Left renal pelvis (tissue), 4 donors: ENCODE data around the gene DCTD. TPM values are rescaled to one million over a fixed set of nuclear protein-coding genes. Genes with fewer than 3 reads are reported as not detected.

Source experiments
- DNase-seq, 4 donors: peaks; one replicate each; pipeline ENCODE4 v3.0.0-alpha.2; 2013; ENCODE audit warnings: low read depth in 4 of 4, low spot score in 3 of 4
- polyA plus RNA-seq, 4 donors: library from polyadenylated mRNA; unstranded; fragments of 120-200 nt; gene quantifications; one replicate each; pipeline ENCODE4 v1.2.1, GENCODE V29; 2013; ENCODE audit not compliant: insufficient read length in 4 of 4

Gene DCTD
- polyA plus RNA-seq, 4 donors, result 100 to 131 (median 113) TPM

DNA sequence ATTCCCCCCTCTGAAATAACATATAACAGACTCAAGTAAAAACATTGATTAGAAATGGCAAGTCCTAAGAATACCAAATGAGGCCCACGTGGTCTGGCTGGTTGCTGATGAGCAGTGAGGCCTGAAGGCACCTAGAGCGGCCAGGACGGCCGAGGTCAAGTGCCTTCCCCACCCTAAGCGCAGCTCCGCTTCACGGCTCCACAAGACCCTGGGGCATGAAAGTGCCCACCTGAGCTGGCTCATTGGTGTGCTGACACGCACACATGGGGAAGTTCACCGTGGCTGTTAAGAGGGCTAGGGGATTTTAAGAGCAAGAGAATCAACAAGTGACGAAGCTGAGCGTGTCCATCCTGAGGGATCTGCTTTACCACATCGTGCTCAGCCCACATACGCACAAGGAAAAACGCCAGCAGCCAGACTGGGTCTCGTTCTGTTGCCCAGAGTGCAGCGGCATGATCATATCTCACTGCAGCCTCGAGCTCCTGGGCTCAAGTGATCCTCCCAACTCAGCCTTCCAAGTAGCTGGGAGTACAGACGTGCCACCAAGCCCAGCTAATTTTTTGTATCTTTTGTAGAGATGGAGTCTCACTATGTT is 22.4 kb downstream of the DCTD start:
- no peak for DNase-seq

DNA sequence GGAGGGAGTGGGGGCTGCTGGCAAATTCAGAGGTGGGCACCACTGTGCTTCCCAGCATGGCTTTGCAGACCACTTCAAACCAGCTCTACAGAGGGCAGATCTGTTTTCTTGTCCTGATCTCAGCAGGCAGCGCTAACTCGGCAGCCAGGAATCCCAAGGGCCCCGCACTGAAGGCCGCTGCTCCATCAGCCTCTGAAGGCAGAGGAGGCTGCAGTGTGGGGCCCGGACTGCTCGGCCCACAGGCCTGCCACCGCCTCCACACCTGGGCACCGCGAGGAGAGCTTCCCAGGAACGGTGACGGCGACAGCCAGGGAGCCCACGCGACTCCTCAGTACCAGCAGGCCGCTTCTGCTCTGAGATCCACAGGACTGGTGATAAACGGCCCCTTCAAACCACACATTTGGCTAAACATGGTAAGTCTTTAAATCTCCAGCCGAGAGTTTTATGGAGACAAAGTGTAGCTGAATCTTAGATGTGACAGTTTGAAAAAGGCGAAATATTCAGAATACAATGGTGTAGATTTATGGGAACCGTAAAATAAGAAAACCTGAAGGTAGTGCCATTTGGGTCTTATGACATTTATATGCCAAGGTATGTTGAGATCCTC is 23.6 kb downstream of the DCTD start:
- no peak for DNase-seq

DNA sequence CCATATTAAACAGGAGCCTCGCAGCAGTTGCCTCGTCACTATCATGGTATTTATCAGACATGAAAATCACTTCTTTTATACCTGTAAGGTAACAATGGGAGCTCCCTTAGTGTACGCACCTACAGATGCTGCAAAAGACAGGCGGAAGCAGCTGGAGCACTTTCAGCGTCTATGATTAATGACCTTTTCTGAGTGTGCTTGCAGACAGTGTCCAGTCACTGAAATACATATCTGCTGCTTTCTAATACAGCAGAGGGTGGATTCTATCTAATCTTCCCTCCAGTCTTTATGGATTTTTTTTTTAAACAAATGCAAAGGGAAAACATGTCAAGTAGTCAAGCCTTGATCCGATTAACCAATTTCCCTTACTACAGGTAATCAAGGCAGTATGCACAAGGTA is 24.1 kb downstream of the DCTD start:
- DNase-seq, result no peak

DNA sequence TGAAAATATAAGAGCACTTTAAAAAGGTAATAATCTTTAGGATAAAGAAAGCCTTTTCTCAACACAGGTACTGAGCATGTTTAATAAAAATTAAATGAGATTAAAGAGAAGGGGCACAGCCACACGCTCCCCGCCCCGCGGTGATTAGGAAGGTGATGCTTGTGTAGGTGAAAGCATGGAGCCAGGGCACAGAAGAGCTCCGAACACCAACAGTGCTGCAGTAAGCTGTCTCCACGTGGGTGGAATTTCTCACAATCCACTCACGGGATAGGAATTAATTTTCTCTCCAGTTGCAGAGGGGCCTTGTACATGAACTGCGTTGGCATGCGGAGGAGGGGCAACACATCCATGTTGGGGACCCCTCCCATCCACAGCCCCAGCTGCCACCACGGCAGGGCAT is 27.0 kb downstream of the DCTD start:
- DNase-seq, result no peak

DNA sequence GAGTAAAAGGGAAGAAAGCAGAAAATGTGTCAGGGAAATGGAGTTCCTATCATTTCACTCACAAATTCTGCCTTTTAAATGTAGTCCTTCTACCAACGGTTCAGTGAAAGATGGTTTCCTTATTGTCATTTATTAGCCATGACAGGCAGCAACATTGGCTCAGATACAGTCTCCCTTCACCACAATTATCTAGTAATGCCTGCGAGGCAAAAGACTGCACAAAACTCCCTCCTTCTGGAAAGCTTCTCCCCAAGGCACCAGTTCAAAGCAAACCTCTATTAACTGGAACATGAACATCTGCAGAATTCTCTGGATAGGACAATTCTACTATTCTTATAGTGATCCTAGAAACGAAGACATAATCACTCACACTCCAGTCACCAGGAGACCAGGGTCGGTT is 28.3 kb downstream of the DCTD start:
- DNase-seq, result no peak

DNA sequence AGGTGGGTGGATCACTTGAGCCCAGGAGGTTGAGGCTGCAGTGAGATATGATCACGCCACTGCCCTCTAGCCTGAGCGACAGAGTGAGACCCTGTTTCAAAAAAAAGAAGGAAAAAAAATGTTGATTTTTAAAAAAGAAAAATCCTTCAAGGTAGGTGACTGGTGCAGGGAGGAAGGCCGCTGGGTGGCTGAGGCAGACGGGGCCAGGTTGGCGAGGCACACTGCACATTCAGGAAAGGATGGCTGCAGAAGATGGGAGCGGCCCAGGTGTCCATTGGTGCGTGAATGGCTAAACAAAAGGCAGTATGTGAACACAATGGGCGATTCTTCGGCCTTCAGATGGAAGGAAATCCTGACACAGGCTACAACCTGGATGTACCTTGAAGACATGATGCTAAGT is 30.4 kb downstream of the DCTD start:
- DNase-seq, result no peak

DNA sequence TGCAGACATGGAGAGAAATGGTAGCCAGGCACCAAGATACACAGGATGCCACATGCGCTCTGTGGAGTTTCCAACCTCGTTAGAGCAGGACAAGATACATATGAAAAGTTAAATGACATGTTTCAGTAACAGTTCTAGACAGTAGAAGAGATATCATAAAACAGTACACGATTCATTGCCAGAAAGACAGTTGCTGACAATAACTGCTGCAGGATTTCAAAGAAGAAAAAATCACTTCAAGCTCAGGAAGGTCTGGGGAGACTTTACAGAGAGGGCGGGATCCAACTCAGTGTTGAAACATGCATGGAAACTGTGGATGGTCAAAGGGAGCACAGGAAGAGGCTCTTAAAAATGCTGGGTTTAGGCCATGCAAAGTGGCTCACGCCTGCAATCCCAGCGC is 31.0 kb downstream of the DCTD start:
- no peak for DNase-seq

DNA sequence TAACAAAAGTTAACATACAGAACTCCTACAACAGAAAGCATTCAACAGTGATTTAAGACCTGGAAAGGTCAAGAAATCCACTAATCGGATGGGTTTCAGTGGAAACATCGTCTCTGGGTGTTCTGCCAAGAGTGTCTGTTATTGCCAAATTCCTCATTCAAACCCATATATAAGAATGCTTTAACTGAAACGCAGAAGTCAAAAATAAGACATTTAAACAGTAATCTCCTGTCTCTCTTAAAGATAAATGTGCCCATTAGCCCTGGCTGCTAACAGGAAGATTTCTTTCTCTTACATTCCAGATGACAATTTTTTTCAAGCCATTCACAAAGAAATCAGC is 31.5 kb downstream of the DCTD start:
- no peak for DNase-seq

DNA sequence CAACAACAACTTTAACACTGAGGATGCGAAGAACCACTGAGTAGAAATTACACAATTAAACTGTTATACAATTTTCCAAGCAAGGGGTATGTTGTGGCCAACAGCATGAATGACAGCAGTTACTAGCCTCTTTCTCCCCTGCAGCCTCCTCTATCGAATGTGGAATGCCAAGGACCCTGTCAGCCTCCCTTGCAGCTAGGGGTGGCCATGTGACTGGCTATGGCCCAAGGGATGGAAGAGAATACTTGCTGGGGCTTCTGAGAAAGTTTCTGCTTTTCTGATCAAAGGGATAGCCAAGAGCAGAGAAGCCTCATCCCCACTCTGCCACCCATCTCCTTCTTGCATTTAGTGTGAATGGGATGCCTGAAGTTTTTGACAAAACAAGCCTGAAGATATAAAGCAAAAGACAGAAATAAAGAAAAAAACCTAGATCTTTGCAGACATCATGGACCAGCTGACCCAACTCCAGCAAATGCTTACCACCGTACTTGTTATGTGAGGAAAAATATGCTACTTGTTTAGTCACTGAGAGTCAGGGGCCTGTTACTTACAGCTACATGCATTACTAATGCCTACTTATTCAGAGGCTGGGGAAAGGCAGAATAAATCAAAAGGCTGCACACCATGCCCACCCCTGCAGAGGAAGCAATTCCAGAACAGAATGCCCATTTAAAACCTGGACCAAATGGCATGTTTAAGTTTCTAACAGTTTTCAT is 32.0 kb downstream of the DCTD start:
- DNase-seq, result no peak

DNA sequence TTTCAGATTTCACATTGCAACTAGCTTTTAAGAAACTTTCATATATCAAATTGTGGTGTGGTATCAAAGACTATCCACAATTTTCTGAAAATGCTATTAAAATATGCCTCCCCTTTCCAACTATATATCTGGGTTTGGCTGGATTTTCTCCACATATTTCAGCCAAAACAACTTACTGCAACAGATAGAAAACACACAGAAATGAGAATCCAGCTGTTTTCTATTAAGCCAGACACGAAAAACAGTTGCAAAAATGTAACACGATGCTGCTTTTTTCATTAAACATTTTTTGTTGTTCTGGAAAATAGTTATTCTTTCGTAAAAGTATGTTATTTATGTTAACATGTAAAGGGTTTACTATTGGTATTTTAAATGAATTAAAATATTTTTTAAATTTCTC is 33.1 kb downstream of the DCTD start:
- no peak for DNase-seq

DNA sequence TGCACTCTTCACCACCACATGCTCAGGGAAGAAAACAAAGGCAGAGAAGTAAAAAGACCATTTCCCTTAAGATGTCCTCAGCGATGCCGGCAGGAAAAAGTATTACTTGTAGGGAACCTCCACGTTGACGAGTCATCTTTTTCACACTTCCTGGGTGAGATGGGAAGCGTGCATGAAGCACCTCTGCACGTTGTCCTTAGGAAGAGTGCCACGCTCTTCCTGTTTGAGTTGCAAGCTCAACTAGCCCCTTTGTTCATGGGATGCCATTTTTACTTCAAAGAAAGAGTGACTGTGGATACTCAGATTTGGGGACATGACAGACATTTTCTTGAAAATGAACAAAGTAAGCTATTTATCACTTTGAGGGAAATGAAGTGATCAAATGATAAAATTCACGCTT is 33.8 kb downstream of the DCTD start:
- DNase-seq, result no peak

DNA sequence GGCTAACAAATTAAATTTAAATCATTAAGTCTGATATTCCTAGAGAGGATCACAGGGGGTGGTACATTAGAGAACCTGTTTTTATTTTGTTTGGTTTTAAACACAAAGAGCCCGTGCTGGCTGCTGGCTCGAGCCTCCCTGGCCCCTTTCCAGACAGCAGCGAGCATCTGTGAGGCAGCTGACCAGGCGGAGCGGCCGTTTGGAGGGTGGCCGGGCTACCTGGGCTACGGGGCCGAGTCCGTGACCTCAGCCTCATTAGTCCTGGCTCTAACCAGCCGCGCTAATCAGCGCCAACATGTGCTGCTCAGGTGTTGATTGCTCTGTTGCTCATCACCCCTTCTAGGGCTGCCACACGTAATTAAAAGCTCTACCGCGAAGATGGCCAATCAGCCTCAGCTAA is 35.3 kb downstream of the DCTD start:
- DNase-seq, result no peak

DNA sequence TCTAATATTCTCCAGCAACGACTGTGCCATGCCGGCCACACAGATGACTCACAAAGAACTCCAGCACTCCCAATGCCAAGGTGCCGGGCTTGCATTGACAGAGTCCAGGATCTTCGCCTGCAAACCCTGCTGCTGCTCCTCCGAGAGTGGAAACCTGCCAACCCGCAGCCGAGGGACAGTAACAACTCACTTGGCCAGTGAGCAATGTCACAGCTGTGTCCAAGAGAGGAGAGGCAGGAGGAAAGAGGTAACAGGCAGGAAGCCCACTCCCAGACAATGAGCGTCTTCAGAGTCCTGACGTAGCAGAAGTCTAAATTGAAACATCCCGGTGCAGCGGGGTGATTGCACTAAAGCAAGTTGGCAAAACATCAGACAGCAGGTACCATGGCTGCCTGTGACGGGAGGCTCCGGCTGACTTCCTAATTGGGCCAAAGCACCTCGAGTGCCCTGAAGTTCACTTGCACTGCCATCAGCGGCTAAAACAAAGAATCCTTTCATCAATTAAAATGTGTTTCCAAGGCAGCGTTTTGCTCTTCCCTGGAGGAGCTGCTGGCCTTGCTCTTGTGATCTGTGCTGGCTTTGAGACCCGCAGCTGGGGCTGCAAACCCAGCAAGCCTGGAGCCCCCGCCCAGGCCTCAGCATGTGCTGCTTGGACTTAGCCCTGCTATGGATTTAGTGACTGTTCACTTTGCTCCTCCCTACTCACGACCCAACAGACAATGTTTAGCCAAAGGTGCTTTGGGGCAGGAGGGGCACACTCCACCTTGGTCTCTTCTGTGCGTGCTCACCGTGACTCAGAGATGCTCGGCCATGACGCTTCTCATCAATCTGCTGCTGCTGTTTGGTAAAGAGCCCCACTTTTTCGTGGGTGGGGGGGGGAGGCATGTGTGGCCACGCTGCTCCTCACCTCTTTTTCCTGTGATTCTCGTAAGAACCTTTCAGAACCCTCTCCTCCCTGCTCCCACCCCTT is 36.5 kb downstream of the DCTD start:
- DNase-seq, result no peak

DNA sequence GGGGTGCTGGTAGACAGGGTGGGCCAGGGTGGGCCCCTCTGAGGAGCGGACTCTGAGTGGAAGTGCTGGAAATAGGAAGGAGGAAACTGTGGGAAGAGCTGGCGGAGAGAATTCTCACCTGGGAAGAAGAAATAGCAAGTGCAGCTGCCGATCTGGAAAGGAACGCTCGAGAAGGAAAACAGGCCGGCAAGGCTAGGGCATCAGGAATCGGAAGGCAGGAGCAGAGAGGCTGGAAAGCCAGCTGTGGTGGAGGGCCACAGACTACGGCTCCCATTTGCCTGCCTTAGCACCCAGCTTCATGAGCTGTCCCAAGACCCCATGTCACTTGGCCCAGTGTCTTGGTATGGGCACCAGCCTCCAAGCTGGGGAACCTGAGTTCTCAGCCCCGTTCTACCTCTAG is 37.3 kb downstream of the DCTD start:
- DNase-seq, result no peak

DNA sequence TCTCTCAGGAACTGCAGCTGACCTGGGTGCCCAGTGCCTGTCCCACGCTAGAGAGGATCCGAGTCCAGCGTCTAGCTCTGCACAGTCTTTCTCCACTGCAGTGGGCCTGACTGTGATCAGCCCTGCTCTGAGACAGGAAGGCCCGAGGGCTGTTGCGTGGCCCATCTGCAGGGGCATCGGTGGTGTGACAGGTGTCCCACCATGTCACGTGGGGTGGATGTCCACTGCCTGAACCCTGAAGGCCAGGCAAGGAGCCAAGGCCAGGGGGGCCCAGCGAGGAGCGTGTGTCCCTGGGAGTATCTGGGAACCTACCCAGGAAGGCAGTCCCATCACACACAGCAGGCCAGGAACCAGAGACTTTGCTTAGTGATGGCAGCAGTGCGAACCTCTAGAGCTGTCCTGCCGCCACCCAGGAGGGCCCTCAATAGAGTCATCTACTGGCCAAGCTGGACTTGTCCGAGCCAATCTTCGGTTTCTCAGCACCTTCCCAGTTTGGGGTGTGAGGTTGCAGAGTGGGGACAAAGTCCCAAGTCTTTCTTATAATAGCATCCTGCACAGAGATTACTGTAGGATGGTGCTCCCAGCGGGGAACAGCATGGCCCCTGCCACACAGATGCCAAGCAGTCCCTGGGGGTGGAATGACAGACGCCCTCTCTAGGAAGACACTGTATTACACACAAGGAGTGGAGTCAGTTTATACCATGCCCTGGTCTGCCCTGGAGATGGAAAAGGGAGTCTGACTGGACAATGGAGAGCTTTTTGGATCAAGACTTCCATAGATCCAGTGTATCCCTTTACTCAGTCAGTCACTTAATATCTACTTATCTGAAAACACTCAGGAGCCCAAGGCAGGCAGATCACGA is 38.3 kb downstream of the DCTD start:
- no peak for DNase-seq

DNA sequence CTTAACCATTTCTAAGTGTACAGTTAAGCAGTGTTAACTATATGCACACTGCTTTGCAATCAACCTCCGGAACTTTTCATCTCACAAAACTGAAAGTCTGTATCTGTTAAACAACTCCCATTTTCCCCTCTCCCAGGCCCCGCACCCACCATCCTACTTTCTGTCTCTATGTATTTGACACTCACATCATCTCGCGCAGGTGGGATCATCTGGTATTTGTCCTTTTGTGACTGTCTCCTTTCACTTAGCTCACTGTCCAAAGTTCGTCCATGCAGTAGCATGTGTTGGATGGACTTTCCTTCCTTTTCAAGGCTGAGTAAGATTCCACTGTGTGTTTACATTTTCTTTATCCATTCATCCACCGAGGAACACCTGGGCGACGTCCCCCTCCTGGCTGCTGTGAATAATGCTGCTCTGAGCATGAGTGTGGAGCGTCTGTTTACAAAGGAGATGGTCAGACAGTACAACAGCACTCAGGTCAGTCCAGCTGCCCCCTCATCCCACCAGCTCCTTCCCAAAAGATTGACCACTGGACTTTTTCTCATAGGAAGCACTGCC is 39.8 kb downstream of the DCTD start:
- no peak for DNase-seq

DNA sequence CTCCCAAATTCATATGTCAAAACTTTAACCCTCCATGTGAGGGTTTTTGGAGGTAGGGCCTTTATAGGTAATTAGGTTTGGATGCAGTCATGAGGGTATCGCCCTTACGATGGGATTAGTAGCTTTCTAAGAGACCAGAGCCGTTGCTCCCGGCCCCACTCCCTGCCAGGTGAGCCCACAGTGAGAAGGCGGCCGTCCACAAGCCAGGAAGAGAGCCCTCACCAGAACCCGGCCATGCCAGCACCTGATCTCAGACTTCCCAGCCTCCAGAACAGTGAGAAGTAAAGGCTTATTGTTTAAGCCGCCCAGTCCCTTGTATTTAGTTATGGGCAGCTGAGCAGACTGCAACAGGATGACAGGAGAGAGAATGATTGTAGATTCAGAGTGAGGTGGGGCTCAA is 40.8 kb downstream of the DCTD start:
- no peak for DNase-seq

DNA sequence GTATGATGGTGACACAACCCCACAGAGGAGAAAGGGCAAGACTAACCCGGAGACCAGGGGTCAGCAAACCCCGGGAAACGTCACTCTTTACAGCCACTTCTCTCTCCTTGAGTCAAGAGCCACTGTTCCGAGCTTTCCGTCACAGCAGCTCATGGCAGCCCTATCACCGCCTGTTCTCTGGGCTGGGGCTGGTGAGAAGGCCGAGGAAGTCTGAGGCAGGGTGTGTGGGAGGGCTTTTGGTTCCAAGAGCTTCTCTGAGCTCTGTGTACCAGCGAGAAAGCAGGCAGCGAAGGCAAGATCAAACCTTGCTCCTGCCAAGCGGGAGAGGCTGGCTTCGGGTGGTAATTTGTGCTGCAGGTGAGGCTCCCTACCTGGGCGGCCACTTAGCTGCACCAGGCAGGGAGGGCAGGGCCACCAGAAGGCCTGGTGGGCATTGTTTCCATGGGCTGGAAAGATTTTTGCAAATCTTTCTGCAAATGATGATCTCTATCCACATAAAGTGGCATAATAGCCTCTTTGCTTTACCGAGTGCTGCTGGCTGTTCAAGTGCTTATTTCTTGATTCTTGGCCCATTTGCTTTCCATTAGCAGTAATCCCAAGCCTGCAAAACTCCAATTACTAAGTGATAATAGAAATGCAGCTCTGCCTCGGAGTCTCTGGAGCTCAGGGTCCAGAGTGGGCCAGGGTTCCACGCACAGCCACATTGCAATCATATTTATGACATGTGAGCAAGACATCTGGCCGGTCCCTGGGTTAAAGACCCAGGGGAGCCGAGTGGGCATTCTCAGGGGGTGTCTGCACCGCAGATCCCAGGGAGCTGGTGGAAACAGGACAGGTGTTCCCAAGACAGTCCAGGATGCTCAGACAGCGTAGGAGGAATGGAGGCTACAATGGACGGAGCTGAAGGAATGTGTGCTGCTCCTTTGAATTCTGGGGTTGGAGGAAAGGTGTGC is 41.5 kb downstream of the DCTD start:
- no peak for DNase-seq

DNA sequence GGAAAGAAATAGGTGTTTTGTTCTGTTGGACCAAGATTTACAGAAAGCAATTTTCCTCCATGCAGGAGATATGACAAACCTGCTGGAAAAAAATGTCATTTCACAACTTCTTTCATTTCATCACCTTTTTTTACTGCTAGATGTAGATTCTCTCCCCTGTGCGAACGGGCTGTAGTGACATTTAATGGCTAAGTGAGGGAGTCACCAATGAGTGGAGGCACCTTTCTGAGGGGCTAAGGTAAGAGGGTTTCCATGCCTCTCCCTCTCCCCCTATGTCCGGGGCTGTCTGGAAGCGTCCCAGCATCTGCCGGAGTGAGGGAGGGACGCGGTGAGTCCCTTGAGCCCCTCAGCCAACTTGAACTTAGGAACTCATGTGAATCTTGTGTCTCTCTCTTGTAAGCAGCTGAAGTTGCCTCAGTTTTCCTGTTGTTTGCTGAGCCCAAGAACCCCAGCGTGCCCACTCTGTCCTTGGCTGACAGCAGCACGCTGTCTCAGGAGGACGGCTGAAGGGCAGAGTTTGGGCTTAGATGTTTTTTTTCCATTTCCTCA is 42.3 kb downstream of the DCTD start:
- DNase-seq, result no peak
